Loucy (cell line): ENCODE results near the gene NHSL2.

Experiments
- CTCF ChIP-seq: fragments of 200-600 bp; sonication (generic); conservative IDR thresholded peaks from 2 replicates; pipeline ENCODE4 v1.5.1; 2014; ENCODE audit warnings: mild to moderate bottlenecking, antibody characterized with exemption, low read length
- EZH2phosphoT487 ChIP-seq: fragments of 200-600 bp; IDR thresholded peaks from 2 replicates; pipeline ENCODE4 v1.6.1; 2018; ENCODE audit warnings: antibody characterized with exemption, mild to moderate bottlenecking, moderate library complexity, borderline replicate concordance

GRCh38 chrX:72094894-72095293 lies 184.2 kb downstream of the NHSL2 start:
- no peak for TF ChIP-seq CTCF
- TF ChIP-seq EZH2phosphoT487 = no peak
